DND-41 (cell line): Measurements from ENCODE around the gene GRXCR2.

Experiments used
- ATAC-seq: fragments of 200-7000 bp; cut with Tn5 transposase; 3 replicates; pipeline ENCODE4 v1.9.1; 2021; ENCODE audit warnings: low read depth; ENCODE audit not compliant: insufficient read depth
- DNase-seq: peaks from one replicate; pipeline ENCODE4 v3.0.0-alpha.2; 2020
- H2AFZ ChIP-seq: 2 replicates; pipeline ENCODE4 v1.6.0; 2012; ENCODE audit warnings: low read depth, low read length
- H3K27ac ChIP-seq: 2 replicates; pipeline ENCODE4 v1.5.1; 2012; ENCODE audit warnings: low read length, inconsistent platforms
- H3K27me3 ChIP-seq: fragments of 200-600 bp; sonication (generic); 2 replicates; pipeline ENCODE4 v1.6.0; 2012; ENCODE audit warnings: low read length, mild to moderate bottlenecking, inconsistent platforms; ENCODE audit not compliant: insufficient read depth, poor library complexity
- H3K36me3 ChIP-seq: 2 replicates; pipeline ENCODE4 v1.5.1; 2012; ENCODE audit warnings: low read length, inconsistent platforms; ENCODE audit not compliant: insufficient read depth
- H3K4me1 ChIP-seq: 2 replicates; pipeline ENCODE4 v1.5.1; 2012; ENCODE audit warnings: mild to moderate bottlenecking, low read length; ENCODE audit not compliant: insufficient read depth
- H3K4me2 ChIP-seq: 2 replicates; pipeline ENCODE4 v1.6.0; 2012; ENCODE audit warnings: mild to moderate bottlenecking, moderate library complexity, low read length, inconsistent platforms; ENCODE audit not compliant: insufficient read depth
- H3K4me3 ChIP-seq, 2 experiments: fragments of 200-600 bp in 1 of 2; shearing (Covaris generic) in 1 of 2; 2 replicates each; pipeline ENCODE4 v1.5.1; 2012 to 2016; ENCODE audit warnings: inconsistent platforms in 2 of 2, low read length in 2 of 2, mild to moderate bottlenecking in 2 of 2, low read depth in 1 of 2, moderate library complexity in 1 of 2
- H3K79me2 ChIP-seq: 2 replicates; pipeline ENCODE4 v1.6.0; 2012; ENCODE audit warnings: low read length, inconsistent platforms; ENCODE audit not compliant: insufficient read depth
- H3K9ac ChIP-seq: 2 replicates; pipeline ENCODE4 v1.6.0; 2012; ENCODE audit warnings: low read depth, mild to moderate bottlenecking, inconsistent platforms, low read length, moderate library complexity
- H3K9me3 ChIP-seq: 2 replicates; pipeline ENCODE4 v1.5.1; 2012; ENCODE audit warnings: low read length, moderate library complexity, mild to moderate bottlenecking, inconsistent platforms; ENCODE audit not compliant: insufficient read depth, severe bottlenecking
- H4K20me1 ChIP-seq: 2 replicates; pipeline ENCODE4 v1.6.0; 2012; ENCODE audit warnings: low read length; ENCODE audit not compliant: insufficient read depth
- CTCF ChIP-seq: IDR thresholded peaks from 2 replicates; pipeline ENCODE4 v1.5.1; 2012; ENCODE audit warnings: borderline replicate concordance, low read length, moderate library complexity, mild to moderate bottlenecking; ENCODE audit not compliant: poor library complexity, severe bottlenecking; ENCODE audit errors: extremely low read depth
- EZH2 ChIP-seq: IDR thresholded peaks from 3 replicates; pipeline ENCODE4 v1.6.1; 2012; ENCODE audit warnings: borderline replicate concordance, low read depth, mild to moderate bottlenecking, moderate library complexity, low read length, inconsistent platforms; ENCODE audit not compliant: severe bottlenecking

Gene GRXCR2

DNA sequence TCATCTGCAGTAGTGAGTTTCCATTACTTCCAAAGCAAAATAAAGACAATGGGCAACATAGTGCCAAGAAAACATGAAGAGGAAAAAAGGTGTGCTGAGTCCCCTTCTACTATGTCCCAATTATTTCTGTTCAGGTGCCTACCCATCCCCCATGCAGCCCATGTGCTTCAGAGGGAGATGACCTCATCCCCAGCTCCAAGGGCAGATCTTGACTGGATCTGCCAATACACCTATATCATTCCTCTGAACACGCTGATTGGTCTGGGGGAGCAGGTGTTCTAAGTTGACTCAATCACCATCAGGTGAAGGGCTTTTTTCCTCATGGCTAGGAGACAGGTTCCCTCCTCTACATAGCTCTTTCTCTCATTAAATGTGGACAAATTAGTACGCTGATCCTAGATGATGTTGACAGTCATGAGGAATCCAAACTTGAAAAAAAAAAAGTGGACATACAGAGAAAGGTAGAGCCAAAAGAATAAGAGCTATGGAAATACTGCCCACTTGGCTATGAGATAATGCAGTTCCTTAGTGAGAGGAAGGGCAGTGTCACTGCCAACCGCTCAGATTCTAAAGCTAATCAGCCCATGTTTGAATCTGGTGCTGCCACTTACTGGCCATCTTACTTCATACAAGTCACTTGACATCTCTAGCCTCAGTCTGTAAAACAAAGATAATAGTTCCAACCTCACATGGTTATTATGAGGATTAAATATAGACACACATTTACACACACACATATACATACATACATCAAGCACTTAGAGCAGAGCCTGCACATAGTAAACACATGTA lies 60.8 kb downstream of the GRXCR2 start:
- Histone ChIP-seq H3K9ac (no peak overlapping the region), H4K20me1 (no peaks in the 10 kb centered on the region), H3K4me1 (no peaks in the 10 kb centered on the region), H3K4me3 (no peak overlapping the region), H2AFZ (no peak overlapping the region), H3K79me2 (no peaks in the 10 kb centered on the region), H3K4me2 (no peak overlapping the region), H3K9me3 (peaks cover 2% of the 10 kb centered on the region), H3K27me3 (no peaks in the 10 kb centered on the region), H3K27ac (no peak overlapping the region), H3K36me3 (no peaks in the 10 kb centered on the region)
- ATAC-seq, result no peak
- DNase-seq, result no peak
- no peak for TF ChIP-seq EZH2
- TF ChIP-seq CTCF, result peak; percentile 5
